ENCODE results near the gene MSI2.

DNA sequence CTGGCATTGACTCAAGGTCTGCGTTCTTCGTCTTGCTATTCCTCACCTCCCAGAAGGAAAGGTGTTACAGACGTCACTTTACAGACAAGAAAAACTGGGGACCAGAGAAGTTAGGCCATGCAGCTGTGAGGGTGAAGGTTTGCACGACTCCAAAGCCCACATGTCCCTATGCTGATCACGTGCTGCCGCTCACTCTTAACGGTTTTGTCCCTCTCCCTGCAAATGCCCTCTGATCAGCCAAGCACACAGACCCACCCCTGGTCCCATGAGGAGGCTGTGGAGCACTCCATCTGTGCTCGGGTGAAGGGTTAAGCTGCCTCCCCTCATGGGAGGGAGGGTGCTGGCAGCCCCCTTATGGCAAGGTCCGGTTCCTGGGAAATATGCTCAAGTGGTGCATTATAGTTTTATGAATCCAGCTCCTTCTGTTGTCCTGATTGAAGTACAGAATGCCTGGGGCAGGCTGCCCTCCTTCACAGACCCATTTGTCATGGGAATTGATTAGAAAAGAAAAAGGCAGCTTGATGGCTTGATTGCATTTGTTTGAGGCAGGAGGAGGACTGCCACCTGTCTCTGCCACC, 470.0 kb downstream of the MSI2 start:
- no peak for TF ChIP-seq ZNF70 (CRISPR knock-in tag; IDR thresholded peaks at IDR 0.05)
- TF ChIP-seq ZFP30 (CRISPR knock-in tag; IDR thresholded peaks at IDR 0.05), result no peak
- TF ChIP-seq ZC3H10 (CRISPR knock-in tag; IDR thresholded peaks at IDR 0.05), result no peak
- TF ChIP-seq GLIS3 (CRISPR knock-in tag; IDR thresholded peaks at IDR 0.05), result no peak
- no peak for TF ChIP-seq RARB (CRISPR knock-in tag; IDR thresholded peaks at IDR 0.05)
- TF ChIP-seq, protein P1, sequence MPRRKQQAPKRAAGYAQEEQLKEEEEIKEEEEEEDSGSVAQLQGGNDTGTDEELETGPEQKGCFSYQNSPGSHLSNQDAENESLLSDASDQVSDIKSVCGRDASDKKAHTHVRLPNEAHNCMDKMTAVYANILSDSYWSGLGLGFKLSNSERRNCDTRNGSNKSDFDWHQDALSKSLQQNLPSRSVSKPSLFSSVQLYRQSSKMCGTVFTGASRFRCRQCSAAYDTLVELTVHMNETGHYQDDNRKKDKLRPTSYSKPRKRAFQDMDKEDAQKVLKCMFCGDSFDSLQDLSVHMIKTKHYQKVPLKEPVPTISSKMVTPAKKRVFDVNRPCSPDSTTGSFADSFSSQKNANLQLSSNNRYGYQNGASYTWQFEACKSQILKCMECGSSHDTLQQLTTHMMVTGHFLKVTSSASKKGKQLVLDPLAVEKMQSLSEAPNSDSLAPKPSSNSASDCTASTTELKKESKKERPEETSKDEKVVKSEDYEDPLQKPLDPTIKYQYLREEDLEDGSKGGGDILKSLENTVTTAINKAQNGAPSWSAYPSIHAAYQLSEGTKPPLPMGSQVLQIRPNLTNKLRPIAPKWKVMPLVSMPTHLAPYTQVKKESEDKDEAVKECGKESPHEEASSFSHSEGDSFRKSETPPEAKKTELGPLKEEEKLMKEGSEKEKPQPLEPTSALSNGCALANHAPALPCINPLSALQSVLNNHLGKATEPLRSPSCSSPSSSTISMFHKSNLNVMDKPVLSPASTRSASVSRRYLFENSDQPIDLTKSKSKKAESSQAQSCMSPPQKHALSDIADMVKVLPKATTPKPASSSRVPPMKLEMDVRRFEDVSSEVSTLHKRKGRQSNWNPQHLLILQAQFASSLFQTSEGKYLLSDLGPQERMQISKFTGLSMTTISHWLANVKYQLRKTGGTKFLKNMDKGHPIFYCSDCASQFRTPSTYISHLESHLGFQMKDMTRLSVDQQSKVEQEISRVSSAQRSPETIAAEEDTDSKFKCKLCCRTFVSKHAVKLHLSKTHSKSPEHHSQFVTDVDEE (CRISPR knock-in tag; IDR thresholded peaks at IDR 0.05), result no peak
- TF ChIP-seq ZFP3 (CRISPR knock-in tag; IDR thresholded peaks at IDR 0.05), result no peak
- TF ChIP-seq, protein P2, sequence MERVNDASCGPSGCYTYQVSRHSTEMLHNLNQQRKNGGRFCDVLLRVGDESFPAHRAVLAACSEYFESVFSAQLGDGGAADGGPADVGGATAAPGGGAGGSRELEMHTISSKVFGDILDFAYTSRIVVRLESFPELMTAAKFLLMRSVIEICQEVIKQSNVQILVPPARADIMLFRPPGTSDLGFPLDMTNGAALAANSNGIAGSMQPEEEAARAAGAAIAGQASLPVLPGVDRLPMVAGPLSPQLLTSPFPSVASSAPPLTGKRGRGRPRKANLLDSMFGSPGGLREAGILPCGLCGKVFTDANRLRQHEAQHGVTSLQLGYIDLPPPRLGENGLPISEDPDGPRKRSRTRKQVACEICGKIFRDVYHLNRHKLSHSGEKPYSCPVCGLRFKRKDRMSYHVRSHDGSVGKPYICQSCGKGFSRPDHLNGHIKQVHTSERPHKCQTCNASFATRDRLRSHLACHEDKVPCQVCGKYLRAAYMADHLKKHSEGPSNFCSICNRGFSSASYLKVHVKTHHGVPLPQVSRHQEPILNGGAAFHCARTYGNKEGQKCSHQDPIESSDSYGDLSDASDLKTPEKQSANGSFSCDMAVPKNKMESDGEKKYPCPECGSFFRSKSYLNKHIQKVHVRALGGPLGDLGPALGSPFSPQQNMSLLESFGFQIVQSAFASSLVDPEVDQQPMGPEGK (CRISPR knock-in tag; IDR thresholded peaks at IDR 0.05; ENCODE audit: borderline replicate concordance), result no peak
